HG02571 (cell line): ENCODE results near the gene TRAF7.

ENCODE experiments used
- ATAC-seq: cut with Tn5 transposase; IDR thresholded peaks from one replicate; pipeline ENCODE4 v1.9.1; 2021; ENCODE audit warnings: mild to moderate bottlenecking, moderate library complexity; ENCODE audit not compliant: unreplicated experiment

The TRAF7 gene

GRCh38 chr16:2147378-2147777 lies 8.2 kb upstream of the TRAF7 start:
- no peak for ATAC-seq

GRCh38 chr16:2147981-2148671 lies 7.5 kb upstream of the TRAF7 start, which contains the start of gene RAB26:
RAB26 (plus strand) TSS chr16:2148625; CDS start chr16:2148784, 159 bp downstream.
- ATAC-seq: no peak

- ATAC-seq: no peak
Measured at GRCh38 chr16:2148714-2149629, 6.6 kb upstream of the TRAF7 start.

- no peak for ATAC-seq
Measured at GRCh38 chr16:2149630-2150417, 5.8 kb upstream of the TRAF7 start.

GRCh38 chr16:2150418-2151187 lies 5.0 kb upstream of the TRAF7 start:
- no peak for ATAC-seq

GRCh38 chr16:2151188-2152091 lies 4.1 kb upstream of the TRAF7 start:
- no peak for ATAC-seq

GRCh38 chr16:2152695-2153506 lies 2.7 kb upstream of the TRAF7 start:
- ATAC-seq: no peak

GRCh38 chr16:2154533-2155090 lies 970 bp upstream of the TRAF7 start:
- no peak for ATAC-seq

- ATAC-seq: no peak
Measured at GRCh38 chr16:2155977-2156848, 631 bp downstream of the TRAF7 start.

GRCh38 chr16:2156849-2157224 lies 1.3 kb downstream of the TRAF7 start:
- ATAC-seq: no peak

- ATAC-seq: no peak
Measured at GRCh38 chr16:2157480-2158261, 2.1 kb downstream of the TRAF7 start.

- ATAC-seq: no peak
Measured at GRCh38 chr16:2158262-2158638, 2.7 kb downstream of the TRAF7 start.

- no peak for ATAC-seq
Measured at GRCh38 chr16:2159175-2159838, 3.7 kb downstream of the TRAF7 start.

- no peak for ATAC-seq
Measured at GRCh38 chr16:2160915-2161551, 5.5 kb downstream of the TRAF7 start.

- ATAC-seq: no peak
Measured at GRCh38 chr16:2161911-2162310, 6.3 kb downstream of the TRAF7 start.

- ATAC-seq: no peak
Measured at GRCh38 chr16:2162676-2163118, 7.1 kb downstream of the TRAF7 start.
